HG02571 (cell line): ENCODE data around the gene SYTL5.

ENCODE experiments used
- ATAC-seq: cut with Tn5 transposase; IDR thresholded peaks from one replicate; pipeline ENCODE4 v1.9.1; 2021; ENCODE audit warnings: mild to moderate bottlenecking, moderate library complexity; ENCODE audit not compliant: unreplicated experiment

Gene SYTL5

GRCh38 chrX:38018766-38019425 is 12.5 kb downstream of the SYTL5 start:
- ATAC-seq = no peak

GRCh38 chrX:38028300-38028699 is 21.9 kb downstream of the SYTL5 start:
- no peak for ATAC-seq

GRCh38 chrX:38036466-38036865 is 30.1 kb downstream of the SYTL5 start:
- no peak for ATAC-seq

GRCh38 chrX:38038501-38038900 is 32.1 kb downstream of the SYTL5 start:
- ATAC-seq = no peak

GRCh38 chrX:38041237-38041636 is 34.9 kb downstream of the SYTL5 start:
- no peak for ATAC-seq

- ATAC-seq = no peak
Observed at GRCh38 chrX:38044701-38045100, 38.3 kb downstream of the SYTL5 start.

- no peak for ATAC-seq
Observed at GRCh38 chrX:38045538-38046096, 39.3 kb downstream of the SYTL5 start.

- no peak for ATAC-seq
Observed at GRCh38 chrX:38048886-38049285, 42.5 kb downstream of the SYTL5 start.

GRCh38 chrX:38050806-38051205 is 44.5 kb downstream of the SYTL5 start:
- no peak for ATAC-seq

GRCh38 chrX:38052096-38052495 is 45.7 kb downstream of the SYTL5 start:
- ATAC-seq = no peak

- ATAC-seq = no peak
Observed at GRCh38 chrX:38055170-38055847, 49.0 kb downstream of the SYTL5 start.

- no peak for ATAC-seq
Observed at GRCh38 chrX:38060331-38060878, 54.1 kb downstream of the SYTL5 start.

- ATAC-seq = no peak
Observed at GRCh38 chrX:38061335-38061734, 55.0 kb downstream of the SYTL5 start.

- ATAC-seq = no peak
Observed at GRCh38 chrX:38066934-38067333, 60.6 kb downstream of the SYTL5 start.

- no peak for ATAC-seq
Observed at GRCh38 chrX:38069273-38069672, 62.9 kb downstream of the SYTL5 start.

- ATAC-seq = no peak
Observed at GRCh38 chrX:38069991-38070390, 63.6 kb downstream of the SYTL5 start.

GRCh38 chrX:38079463-38079862 is 73.1 kb downstream of the SYTL5 start:
- no peak for ATAC-seq

GRCh38 chrX:38080808-38081207 is 74.5 kb downstream of the SYTL5 start:
- ATAC-seq = no peak

- no peak for ATAC-seq
Observed at GRCh38 chrX:38081909-38082308, 75.6 kb downstream of the SYTL5 start.

GRCh38 chrX:38082309-38082708 is 76.0 kb downstream of the SYTL5 start:
- no peak for ATAC-seq

GRCh38 chrX:38085813-38086212 is 79.5 kb downstream of the SYTL5 start:
- ATAC-seq = no peak
